SK-N-MC (cell line): Measurements from ENCODE around the gene SHB.

Experiments
- EZH2 ChIP-seq: fragments of 200-600 bp; sonication (generic); IDR thresholded peaks from one replicate; pipeline ENCODE4 v1.6.1; 2017; ENCODE audit warnings: antibody characterized with exemption
- FOXP2 ChIP-seq: optimal IDR thresholded peaks from 2 replicates; pipeline ENCODE3; 2011; ENCODE audit warnings: mild to moderate bottlenecking, moderate library complexity; ENCODE audit not compliant: insufficient read depth; ENCODE audit errors: extremely low read length, control extremely low read depth
- POLR2AphosphoS5 ChIP-seq: IDR thresholded peaks from 2 replicates; pipeline ENCODE4 v1.6.1; 2012; ENCODE audit warnings: mild to moderate bottlenecking, low read depth, low read length, borderline replicate concordance

GRCh38 chr9:37954581-37954981 lies 114.4 kb downstream of the SHB start:
- TF ChIP-seq POLR2AphosphoS5 (no peak), EZH2 (no peak), FOXP2 (no peak)
